Stimulated activated naive CD8-positive, alpha-beta T cell treated with anti-CD3 and anti-CD28 coated beads, Interleukin-15, Interleukin-2, amounts not matched to agents 100 ng/mL and 50 ng/mL, for 24 hours (primary cell): Measurements from ENCODE around the gene DPF3.

Source experiments
- H3K27ac Mint-ChIP-seq: one replicate; pipeline ENCODE4 v1.8.0; 2021; ENCODE audit warnings: mild to moderate bottlenecking, mixed read lengths
- H3K27me3 Mint-ChIP-seq: one replicate; pipeline ENCODE4 v1.8.0; 2021; ENCODE audit warnings: mixed read lengths
- H3K36me3 Mint-ChIP-seq: one replicate; pipeline ENCODE4 v1.8.0; 2021; ENCODE audit warnings: low read depth, mixed read lengths
- H3K4me1 Mint-ChIP-seq: one replicate; pipeline ENCODE4 v1.8.0; 2021; ENCODE audit warnings: low read depth, mixed read lengths
- H3K4me3 Mint-ChIP-seq: one replicate; pipeline ENCODE4 v1.8.0; 2021; ENCODE audit warnings: mild to moderate bottlenecking, mixed read lengths
- H3K9me3 Mint-ChIP-seq: one replicate; pipeline ENCODE4 v1.8.0; 2021; ENCODE audit warnings: mixed read lengths

DPF3 gene

GRCh38 chr14:72716476-72716875 is 177.4 kb downstream of the DPF3 start:
- peaks cover 43% of the 10 kb centered on the region for H3K4me1 Mint-ChIP-seq

GRCh38 chr14:72715850-72716228 is 178.1 kb downstream of the DPF3 start:
- Mint-ChIP-seq H3K4me1 (peaks cover 43% of the 10 kb centered on the region), H3K27ac (no peak overlapping the region), H3K4me3 (no peak overlapping the region), H3K36me3 (no peaks in the 10 kb centered on the region), H3K27me3 (no peaks in the 10 kb centered on the region), H3K9me3 (no peaks in the 10 kb centered on the region)

More at GRCh38 chr14:72716476-72716875, 177.4 kb downstream of the DPF3 start:
- no peaks in the 10 kb centered on the region for H3K27me3 Mint-ChIP-seq
- H3K9me3 Mint-ChIP-seq: no peaks in the 10 kb centered on the region
- H3K4me3 Mint-ChIP-seq: no peak overlapping the region
- no peak overlapping the region for H3K27ac Mint-ChIP-seq
- no peaks in the 10 kb centered on the region for H3K36me3 Mint-ChIP-seq

GRCh38 chr14:72715215-72715849 is 178.6 kb downstream of the DPF3 start:
- H3K27ac Mint-ChIP-seq: no peak overlapping the region
- no peaks in the 10 kb centered on the region for H3K27me3 Mint-ChIP-seq
- H3K36me3 Mint-ChIP-seq: no peaks in the 10 kb centered on the region
- H3K4me3 Mint-ChIP-seq: no peak overlapping the region
- peaks cover 43% of the 10 kb centered on the region for H3K4me1 Mint-ChIP-seq
- H3K9me3 Mint-ChIP-seq: no peaks in the 10 kb centered on the region

GRCh38 chr14:72714871-72715214 is 179.1 kb downstream of the DPF3 start:
- no peak overlapping the region for H3K27ac Mint-ChIP-seq
- H3K36me3 Mint-ChIP-seq: no peaks in the 10 kb centered on the region
- H3K27me3 Mint-ChIP-seq: no peaks in the 10 kb centered on the region
- H3K4me3 Mint-ChIP-seq: no peak overlapping the region
- peaks cover 43% of the 10 kb centered on the region for H3K4me1 Mint-ChIP-seq
- H3K9me3 Mint-ChIP-seq: no peaks in the 10 kb centered on the region

GRCh38 chr14:72714094-72714493 is 179.8 kb downstream of the DPF3 start:
- Mint-ChIP-seq H3K4me1 (peaks cover 43% of the 10 kb centered on the region), H3K9me3 (no peaks in the 10 kb centered on the region), H3K27ac (peak overlapping the region; percentile 43)

GRCh38 chr14:72711936-72712335 is 182.0 kb downstream of the DPF3 start:
- Mint-ChIP-seq H3K27ac (no peak overlapping the region), H3K27me3 (no peaks in the 10 kb centered on the region), H3K4me1 (peaks cover 36% of the 10 kb centered on the region), H3K9me3 (no peaks in the 10 kb centered on the region), H3K4me3 (no peak overlapping the region), H3K36me3 (no peaks in the 10 kb centered on the region)

More at GRCh38 chr14:72714094-72714493, 179.8 kb downstream of the DPF3 start:
- Mint-ChIP-seq H3K36me3 (no peaks in the 10 kb centered on the region), H3K27me3 (no peaks in the 10 kb centered on the region), H3K4me3 (peak overlapping the region; percentile 50)

- no peaks in the 10 kb centered on the region for H3K9me3 Mint-ChIP-seq
- no peak overlapping the region for H3K27ac Mint-ChIP-seq
- H3K4me3 Mint-ChIP-seq: no peak overlapping the region
- no peaks in the 10 kb centered on the region for H3K36me3 Mint-ChIP-seq
- peaks cover 17% of the 10 kb centered on the region for H3K4me1 Mint-ChIP-seq
- no peaks in the 10 kb centered on the region for H3K27me3 Mint-ChIP-seq
Observed at GRCh38 chr14:72709916-72710611, 183.8 kb downstream of the DPF3 start.

- Mint-ChIP-seq H3K4me3 (no peak overlapping the region), H3K27ac (no peak overlapping the region), H3K27me3 (no peaks in the 10 kb centered on the region), H3K4me1 (peaks cover 6% of the 10 kb centered on the region), H3K36me3 (no peaks in the 10 kb centered on the region), H3K9me3 (no peaks in the 10 kb centered on the region)
Observed at GRCh38 chr14:72708708-72709475, 185.0 kb downstream of the DPF3 start.

GRCh38 chr14:72708222-72708621 is 185.7 kb downstream of the DPF3 start:
- no peaks in the 10 kb centered on the region for H3K36me3 Mint-ChIP-seq
- no peaks in the 10 kb centered on the region for H3K4me1 Mint-ChIP-seq
- no peaks in the 10 kb centered on the region for H3K27me3 Mint-ChIP-seq
- H3K9me3 Mint-ChIP-seq: no peaks in the 10 kb centered on the region
- no peak overlapping the region for H3K27ac Mint-ChIP-seq
- no peak overlapping the region for H3K4me3 Mint-ChIP-seq

- Mint-ChIP-seq H3K27me3 (no peaks in the 10 kb centered on the region), H3K4me3 (no peak overlapping the region), H3K4me1 (no peaks in the 10 kb centered on the region), H3K9me3 (no peaks in the 10 kb centered on the region), H3K27ac (no peak overlapping the region), H3K36me3 (no peaks in the 10 kb centered on the region)
Observed at GRCh38 chr14:72706485-72706884, 187.4 kb downstream of the DPF3 start.

- H3K27ac Mint-ChIP-seq: no peak overlapping the region
- no peak overlapping the region for H3K4me3 Mint-ChIP-seq
Observed at GRCh38 chr14:72704502-72704901, 189.4 kb downstream of the DPF3 start.

GRCh38 chr14:72701605-72702004 is 192.3 kb downstream of the DPF3 start:
- H3K27me3 Mint-ChIP-seq: no peaks in the 10 kb centered on the region
- H3K9me3 Mint-ChIP-seq: no peaks in the 10 kb centered on the region
- H3K4me3 Mint-ChIP-seq: no peak overlapping the region
- H3K4me1 Mint-ChIP-seq: peaks cover 8% of the 10 kb centered on the region
- peak overlapping the region; percentile 53 for H3K27ac Mint-ChIP-seq
- no peaks in the 10 kb centered on the region for H3K36me3 Mint-ChIP-seq

More at GRCh38 chr14:72704502-72704901, 189.4 kb downstream of the DPF3 start:
- no peaks in the 10 kb centered on the region for H3K36me3 Mint-ChIP-seq
- H3K4me1 Mint-ChIP-seq: peaks cover 7% of the 10 kb centered on the region
- no peaks in the 10 kb centered on the region for H3K9me3 Mint-ChIP-seq
- H3K27me3 Mint-ChIP-seq: no peaks in the 10 kb centered on the region

- H3K27me3 Mint-ChIP-seq: no peaks in the 10 kb centered on the region
- H3K9me3 Mint-ChIP-seq: no peaks in the 10 kb centered on the region
- no peak overlapping the region for H3K27ac Mint-ChIP-seq
- no peaks in the 10 kb centered on the region for H3K36me3 Mint-ChIP-seq
- H3K4me1 Mint-ChIP-seq: peaks cover 8% of the 10 kb centered on the region
- no peak overlapping the region for H3K4me3 Mint-ChIP-seq
Observed at GRCh38 chr14:72701237-72701565, 192.7 kb downstream of the DPF3 start.

GRCh38 chr14:72700338-72701236 is 193.3 kb downstream of the DPF3 start:
- Mint-ChIP-seq H3K4me3 (no peak overlapping the region), H3K27ac (no peak overlapping the region), H3K27me3 (no peaks in the 10 kb centered on the region), H3K4me1 (peaks cover 8% of the 10 kb centered on the region), H3K9me3 (no peaks in the 10 kb centered on the region), H3K36me3 (no peaks in the 10 kb centered on the region)
